ENCODE results near the gene CTBP1.

The CTBP1 gene

DNA sequence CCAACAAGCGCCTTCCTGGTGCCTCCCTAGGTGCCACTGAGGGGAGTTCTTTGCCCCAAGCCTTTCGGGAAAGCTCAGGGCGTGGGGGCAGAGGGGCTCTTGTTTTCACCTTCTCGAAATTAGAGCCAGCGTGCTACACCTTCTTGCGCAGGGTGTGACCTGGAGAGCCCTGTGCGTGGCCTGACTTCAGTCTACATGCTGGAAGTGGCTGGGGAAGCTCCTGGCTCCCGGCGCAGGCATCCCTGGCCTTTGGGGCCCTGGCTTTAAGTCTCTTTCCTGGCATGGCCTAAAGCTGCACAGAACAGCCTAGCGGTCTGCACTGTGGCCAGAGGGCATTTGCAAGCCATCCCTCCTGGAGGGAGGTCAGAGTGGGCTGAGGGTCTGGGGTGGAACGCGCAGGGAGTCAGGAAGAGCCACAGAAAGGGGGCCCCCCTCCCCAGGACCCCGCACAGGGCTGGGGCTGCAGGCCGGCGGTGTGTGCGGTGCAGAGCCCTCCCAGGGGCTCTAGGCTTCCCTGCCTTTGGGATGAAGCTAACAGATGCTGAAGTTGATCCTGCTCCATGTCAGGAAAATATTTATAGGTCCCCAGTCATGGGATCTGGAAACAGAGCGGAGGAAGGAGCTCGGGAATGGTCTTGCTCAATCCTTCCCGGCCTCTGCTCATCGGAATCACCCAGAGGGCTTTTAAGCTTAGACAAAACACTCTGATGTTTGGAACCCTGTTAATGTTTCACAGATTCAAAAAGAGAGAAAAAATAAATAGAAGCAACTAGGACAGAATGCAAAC is 75.8 kb downstream of the CTBP1 start:
- DNase-seq (no peak), ATAC-seq (no peak)
- Mint-ChIP-seq H3K9me3 (no peaks in the 10 kb centered on the region), H3K27me3 (peaks cover 27% of the 10 kb centered on the region), H3K27ac (no peak overlapping the region), H3K4me3 (no peak overlapping the region), H3K4me1 (peaks cover 7% of the 10 kb centered on the region), H3K36me3 (ENCODE audit: low read depth) (no peaks in the 10 kb centered on the region)

DNA sequence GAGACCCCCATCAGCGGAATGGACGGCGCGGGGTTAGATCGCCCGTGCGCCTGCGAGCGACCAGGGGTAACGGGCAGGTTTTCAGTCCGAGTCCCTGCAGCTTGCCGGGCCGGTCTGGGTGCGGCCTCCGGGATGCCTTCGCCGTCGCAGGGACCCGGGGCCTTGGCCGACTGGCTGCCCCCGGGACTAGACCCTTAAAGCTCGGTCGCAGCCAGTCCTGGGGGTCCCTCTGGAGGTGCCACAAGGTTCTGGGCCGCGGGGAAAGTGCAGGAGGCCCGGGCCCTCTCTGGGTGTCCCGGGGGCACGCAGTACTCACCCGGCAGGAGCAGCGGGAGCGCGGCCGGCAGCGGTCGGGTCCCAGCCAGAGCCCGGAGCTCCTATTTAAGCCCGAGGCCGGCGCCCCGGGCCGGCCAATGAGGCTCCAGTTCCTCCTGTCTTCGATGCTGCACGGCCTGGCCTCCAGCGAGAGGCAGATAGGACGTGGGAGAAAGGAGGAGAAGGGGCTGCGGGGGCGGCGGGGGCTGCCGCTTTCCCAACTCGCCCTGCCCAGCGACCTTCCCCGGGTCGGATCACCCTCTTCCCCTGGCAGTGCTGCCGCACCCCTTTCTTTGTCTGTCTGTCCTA is 76.6 kb downstream of the CTBP1 start, which contains the start of gene SPON2:
TSS of gene SPON2 (minus strand) at position 356 of the 624 bp plus-strand sequence.
- DNase-seq (no peak), ATAC-seq (no peak)
- H3K27ac Mint-ChIP-seq: no peak within 1 kb of the TSS
- H3K9me3 Mint-ChIP-seq: no peaks in the 10 kb centered on the region
- H3K4me1 Mint-ChIP-seq: peaks cover 11% of the 10 kb centered on the region
- no peak within 1 kb of the TSS for H3K4me3 Mint-ChIP-seq
- H3K27me3 Mint-ChIP-seq: peaks cover 27% of the 10 kb centered on the region
- no peaks in the 10 kb centered on the region for H3K36me3 Mint-ChIP-seq (ENCODE audit: low read depth)

DNA sequence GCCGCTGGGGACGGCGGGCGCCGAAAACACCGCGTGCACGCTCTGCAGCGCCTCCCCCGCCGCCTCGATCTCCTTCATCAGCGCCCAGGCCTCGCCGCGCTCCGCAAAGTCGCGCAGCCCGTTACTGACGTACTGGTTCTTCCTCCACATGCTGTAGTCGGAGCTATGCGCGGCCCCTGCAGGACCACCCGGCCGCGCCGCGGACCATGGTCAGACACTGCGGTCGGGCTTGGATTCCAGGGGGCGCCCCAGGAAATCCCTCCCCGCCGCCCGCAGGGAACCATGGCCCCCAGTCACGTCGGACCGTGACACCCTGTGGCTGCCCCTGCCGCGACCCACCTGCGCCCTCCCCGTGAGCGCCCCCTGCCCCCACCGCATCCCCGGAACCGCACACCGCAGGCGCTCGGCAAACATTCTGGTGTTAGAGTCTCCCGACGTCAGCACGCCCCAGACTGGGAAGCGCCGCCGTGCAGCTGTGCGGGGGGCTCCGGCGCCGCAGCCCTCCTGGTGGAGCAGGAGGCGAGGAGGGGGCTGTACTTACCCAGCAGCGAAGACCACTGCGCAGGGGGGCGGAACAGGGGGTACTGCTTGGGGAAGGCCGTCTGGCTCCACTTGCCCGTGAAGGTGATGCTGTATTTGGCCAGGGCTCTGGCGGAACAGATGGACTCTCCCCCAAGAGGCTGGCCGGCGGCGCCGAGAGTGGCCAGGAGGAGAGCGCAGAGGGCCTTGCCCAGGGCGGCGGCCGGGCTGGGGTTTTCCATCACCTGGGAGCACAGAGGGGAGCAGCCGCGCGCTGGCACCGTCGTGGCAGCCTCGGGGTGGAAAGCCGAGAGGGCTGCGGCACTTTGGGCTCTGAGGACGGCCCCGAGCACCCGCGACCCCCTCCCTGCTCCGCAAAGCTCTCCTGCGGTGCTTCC is 77.4 kb downstream of the CTBP1 start:
- DNase-seq (peak; percentile 57), ATAC-seq (no peak)
- Mint-ChIP-seq H3K27ac (no peak overlapping the region), H3K4me1 (peaks cover 14% of the 10 kb centered on the region), H3K9me3 (no peaks in the 10 kb centered on the region), H3K4me3 (no peak overlapping the region), H3K27me3 (peaks cover 27% of the 10 kb centered on the region), H3K36me3 (ENCODE audit: low read depth) (no peaks in the 10 kb centered on the region)

GRCh38 chr4:1170976-1171310 is 78.0 kb downstream of the CTBP1 start:
- Mint-ChIP-seq H3K4me3 (no peak overlapping the region), H3K9me3 (no peaks in the 10 kb centered on the region), H3K27me3 (peaks cover 27% of the 10 kb centered on the region), H3K36me3 (ENCODE audit: low read depth) (no peaks in the 10 kb centered on the region), H3K4me1 (peaks cover 15% of the 10 kb centered on the region), H3K27ac (no peak overlapping the region)
- DNase-seq: no peak
- ATAC-seq: no peak

- no peak overlapping the region for H3K27ac Mint-ChIP-seq
- ATAC-seq: no peak
- H3K27me3 Mint-ChIP-seq: peaks cover 27% of the 10 kb centered on the region
Measured at GRCh38 chr4:1170156-1170975, 78.6 kb downstream of the CTBP1 start.

GRCh38 chr4:1169691-1170096 is 79.2 kb downstream of the CTBP1 start:
- H3K36me3 Mint-ChIP-seq (ENCODE audit: low read depth): no peaks in the 10 kb centered on the region
- no peak overlapping the region for H3K4me3 Mint-ChIP-seq
- no peak overlapping the region for H3K27ac Mint-ChIP-seq
- H3K27me3 Mint-ChIP-seq: peaks cover 27% of the 10 kb centered on the region
- no peak for ATAC-seq
- DNase-seq: no peak
- peaks cover 15% of the 10 kb centered on the region for H3K4me1 Mint-ChIP-seq
- H3K9me3 Mint-ChIP-seq: no peaks in the 10 kb centered on the region

More at GRCh38 chr4:1170156-1170975, 78.6 kb downstream of the CTBP1 start:
- peaks cover 15% of the 10 kb centered on the region for H3K4me1 Mint-ChIP-seq
- DNase-seq: no peak
- H3K9me3 Mint-ChIP-seq: no peaks in the 10 kb centered on the region
- H3K4me3 Mint-ChIP-seq: peak overlapping the region; percentile 29
- H3K36me3 Mint-ChIP-seq (ENCODE audit: low read depth): no peaks in the 10 kb centered on the region

- peaks cover 27% of the 10 kb centered on the region for H3K27me3 Mint-ChIP-seq
- peak overlapping the region; percentile 11 for H3K4me3 Mint-ChIP-seq
- ATAC-seq (no peak), DNase-seq (no peak)
- H3K27ac Mint-ChIP-seq: no peak overlapping the region
- H3K9me3 Mint-ChIP-seq: no peaks in the 10 kb centered on the region
- H3K4me1 Mint-ChIP-seq: peaks cover 15% of the 10 kb centered on the region
- H3K36me3 Mint-ChIP-seq (ENCODE audit: low read depth): no peaks in the 10 kb centered on the region
Measured at GRCh38 chr4:1169171-1169671, 79.7 kb downstream of the CTBP1 start.

DNA sequence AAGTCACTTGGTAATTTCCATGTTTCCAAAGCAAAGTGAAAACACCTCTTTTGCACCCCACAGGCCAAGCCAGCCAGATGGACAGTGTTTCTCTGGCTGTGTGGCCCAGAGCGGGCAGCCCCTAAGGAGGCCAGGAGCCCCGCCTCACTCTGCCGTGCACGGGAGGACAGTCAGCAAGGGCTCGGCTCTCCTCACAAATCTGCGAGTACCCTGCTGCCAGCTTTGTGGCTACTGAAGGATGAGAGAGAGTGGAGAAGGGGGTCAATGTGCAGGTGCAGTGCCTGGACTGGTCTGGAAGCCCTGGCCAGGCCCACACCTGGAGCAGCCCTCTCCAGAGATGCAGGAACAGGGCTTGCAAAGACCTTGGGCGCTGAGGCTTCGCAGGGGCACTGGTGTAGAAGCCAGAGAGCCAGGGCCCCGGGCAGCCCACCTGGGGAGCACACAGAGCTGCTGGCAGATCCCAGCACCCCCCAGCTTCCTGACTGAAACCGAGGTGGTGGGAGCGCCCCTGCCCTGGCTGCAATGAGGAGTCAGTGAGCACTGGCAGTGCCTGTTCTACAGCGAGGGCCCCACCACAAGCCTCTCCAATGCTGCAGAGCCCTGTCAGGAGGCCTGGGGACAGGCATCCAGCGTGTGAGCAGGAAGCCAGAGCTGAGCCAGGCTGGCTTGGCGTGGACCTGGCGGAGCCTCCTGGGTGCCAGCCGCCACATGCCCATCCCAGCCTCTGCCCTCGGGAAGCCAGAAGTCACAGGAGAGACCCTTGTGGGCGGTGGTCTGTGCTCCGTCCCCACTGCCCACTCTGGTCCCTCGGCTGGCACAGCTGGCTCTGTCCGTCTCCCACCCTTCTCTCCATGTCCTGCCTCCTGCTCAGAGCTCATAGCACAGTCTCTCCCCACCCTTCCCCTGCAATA is 80.5 kb downstream of the CTBP1 start:
- Mint-ChIP-seq H3K27me3 (peaks cover 21% of the 10 kb centered on the region), H3K9me3 (no peaks in the 10 kb centered on the region), H3K27ac (no peak overlapping the region), H3K4me3 (peak overlapping the region; percentile 76), H3K36me3 (ENCODE audit: low read depth) (no peaks in the 10 kb centered on the region), H3K4me1 (peaks cover 19% of the 10 kb centered on the region)
- DNase-seq (no peak), ATAC-seq (no peak)

- peak overlapping the region; percentile 72 for H3K27ac Mint-ChIP-seq
Measured at GRCh38 chr4:1167244-1167949, 81.5 kb downstream of the CTBP1 start.

DNA sequence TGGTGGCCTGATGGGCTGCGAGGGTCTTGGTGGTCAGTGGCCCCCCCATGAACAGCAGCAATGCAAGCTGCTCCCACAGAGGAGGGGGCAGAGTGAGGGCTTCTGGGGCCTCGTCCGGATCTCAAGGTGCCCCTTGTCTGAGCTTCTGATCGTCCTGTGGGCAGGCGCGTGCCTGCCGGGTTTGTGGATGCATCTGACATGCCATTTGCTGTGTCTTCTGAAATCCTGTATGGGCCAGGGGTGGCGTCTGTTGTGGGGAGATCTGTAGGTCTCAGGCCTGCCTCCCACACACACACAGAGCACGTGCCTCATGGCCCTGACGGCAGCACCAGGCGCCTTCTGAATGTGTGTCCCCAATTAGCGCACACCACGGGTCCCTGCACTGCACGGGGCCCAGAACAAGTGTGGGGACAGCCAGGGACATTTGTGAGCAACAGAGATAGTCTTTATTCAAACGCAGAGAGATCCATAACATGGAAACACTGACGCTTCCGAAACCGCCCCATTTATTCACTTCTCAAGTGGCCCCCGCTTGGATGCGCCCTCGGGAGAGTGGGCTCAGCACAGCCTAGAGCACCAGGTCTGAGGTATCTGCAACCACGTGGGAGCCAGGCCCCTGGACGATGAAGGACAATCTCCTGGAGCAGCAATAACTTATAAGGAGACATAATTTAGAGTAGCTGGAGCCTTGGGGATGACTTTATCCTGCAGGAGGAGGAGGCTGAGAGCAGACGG is 82.3 kb downstream of the CTBP1 start:
- no peak for DNase-seq
- Mint-ChIP-seq H3K27ac (peak overlapping the region; percentile 72), H3K36me3 (ENCODE audit: low read depth) (no peaks in the 10 kb centered on the region), H3K27me3 (peaks cover 16% of the 10 kb centered on the region), H3K4me1 (peaks cover 23% of the 10 kb centered on the region), H3K9me3 (no peaks in the 10 kb centered on the region), H3K4me3 (peak overlapping the region; percentile 76)
- no peak for ATAC-seq

More at GRCh38 chr4:1167244-1167949, 81.5 kb downstream of the CTBP1 start:
- H3K4me1 Mint-ChIP-seq: peaks cover 23% of the 10 kb centered on the region
- no peaks in the 10 kb centered on the region for H3K9me3 Mint-ChIP-seq
- H3K4me3 Mint-ChIP-seq: peak overlapping the region; percentile 76
- DNase-seq: peak; percentile 90
- peak; percentile 89 for ATAC-seq
- peaks cover 16% of the 10 kb centered on the region for H3K27me3 Mint-ChIP-seq
- no peaks in the 10 kb centered on the region for H3K36me3 Mint-ChIP-seq (ENCODE audit: low read depth)

GRCh38 chr4:1164956-1165545 is 83.9 kb downstream of the CTBP1 start:
- ATAC-seq: no peak
- peaks cover 21% of the 10 kb centered on the region for H3K4me1 Mint-ChIP-seq
- no peak overlapping the region for H3K27ac Mint-ChIP-seq
- H3K36me3 Mint-ChIP-seq (ENCODE audit: low read depth): no peaks in the 10 kb centered on the region
- no peak overlapping the region for H3K4me3 Mint-ChIP-seq
- H3K9me3 Mint-ChIP-seq: no peaks in the 10 kb centered on the region
- H3K27me3 Mint-ChIP-seq: peaks cover 5% of the 10 kb centered on the region
- DNase-seq: no peak

DNA sequence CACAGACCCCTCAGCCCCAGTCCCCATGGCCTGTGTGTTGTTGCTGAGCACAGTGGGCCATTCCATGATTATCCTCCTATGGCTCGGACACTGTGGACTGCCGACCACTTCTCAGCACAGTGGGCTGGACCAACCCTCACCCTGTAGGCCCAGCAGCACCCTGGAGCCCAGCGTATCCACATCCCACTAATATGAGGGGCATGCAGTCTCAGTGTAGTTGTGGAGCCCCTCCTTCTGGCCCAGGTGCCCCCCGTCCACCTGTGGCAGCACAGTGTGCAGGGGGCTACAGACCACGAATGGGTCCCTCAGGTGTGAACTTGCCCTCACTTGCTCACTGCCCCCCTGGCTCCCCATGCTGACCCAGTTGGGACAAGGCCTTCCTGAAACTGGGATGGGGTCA is 84.5 kb downstream of the CTBP1 start:
- no peaks in the 10 kb centered on the region for H3K9me3 Mint-ChIP-seq
- no peak for ATAC-seq
- H3K4me3 Mint-ChIP-seq: no peak overlapping the region
- no peak for DNase-seq
- peaks cover 21% of the 10 kb centered on the region for H3K4me1 Mint-ChIP-seq
- H3K36me3 Mint-ChIP-seq (ENCODE audit: low read depth): no peaks in the 10 kb centered on the region
- peaks cover 4% of the 10 kb centered on the region for H3K27me3 Mint-ChIP-seq
- H3K27ac Mint-ChIP-seq: no peak overlapping the region

Data from activated naive CD8-positive, alpha-beta T cell treated with anti-CD3 and anti-CD28 coated beads, Interleukin-2, amount 50 U/mL, for 24 hours (primary cell).